IMR-90 (cell line): ENCODE data around the gene CCDC179. TPM values are rescaled to one million over a fixed set of nuclear protein-coding genes. Genes with fewer than 3 reads are reported as not detected.

Experiments
- ATAC-seq: fragments of 200-7000 bp; cut with Tn5 transposase; 2 replicates; pipeline ENCODE4 v1.9.1; 2020; ENCODE audit warnings: low read depth, mild to moderate bottlenecking, moderate library complexity
- BruUV-seq: library from RNA; stranded (reverse); fragments of 400-500 nt; replicated peaks from 2 replicates; lab custom pipeline; 2021; lab: Mats Ljungman, UMichigan
- CTCF ChIA-PET: fragments of 300-600 bp; formaldehyde crosslinking; extraction: SDS; loops from one replicate; lab custom pipeline; 2021; ENCODE audit warnings: antibody characterized with exemption; lab: Yijun Ruan, JAX
- POLR2A ChIA-PET: fragments of 300-600 bp; sonication (Branson Sonifier 250); formaldehyde crosslinking; loops from one replicate; lab custom pipeline; 2022; ENCODE audit warnings: antibody characterized with exemption; ENCODE audit not compliant: unreplicated experiment; lab: Charles Lee
- DNase-seq: peaks from one replicate; pipeline ENCODE4 v3.0.0; 2013
- H2AFZ ChIP-seq: replicated peaks from 2 replicates; pipeline ENCODE3; 2013; ENCODE audit warnings: low read length, mild to moderate bottlenecking; ENCODE audit not compliant: poor library complexity
- H2AK5ac ChIP-seq: 2 replicates; pipeline ENCODE4 v1.6.1; 2013; ENCODE audit warnings: low read depth, low read length, inconsistent platforms
- H2AK9ac ChIP-seq: replicated peaks from 2 replicates; pipeline ENCODE3; 2013; ENCODE audit warnings: mild to moderate bottlenecking, low read depth, low read length, moderate library complexity; ENCODE audit not compliant: poor library complexity
- H2BK120ac ChIP-seq: 2 replicates; pipeline ENCODE4 v1.6.1; 2013; ENCODE audit warnings: low read depth, low read length, inconsistent platforms
- H2BK15ac ChIP-seq: 3 replicates; pipeline ENCODE4 v1.6.1; 2013; ENCODE audit warnings: low read depth, low read length, inconsistent platforms
- H2BK20ac ChIP-seq: 2 replicates; pipeline ENCODE4 v1.6.1; 2013; ENCODE audit warnings: low read depth, mild to moderate bottlenecking, inconsistent platforms, low read length, moderate library complexity
- H2BK5ac ChIP-seq: 2 replicates; pipeline ENCODE4 v1.6.1; 2013; ENCODE audit warnings: mild to moderate bottlenecking, low read depth, low read length, inconsistent platforms; ENCODE audit not compliant: poor library complexity, severe bottlenecking
- H3K14ac ChIP-seq: replicated peaks from 2 replicates; pipeline ENCODE4 v1.6.1; 2013; ENCODE audit warnings: low read depth, low read length, inconsistent platforms
- H3K18ac ChIP-seq: 2 replicates; pipeline ENCODE4 v1.6.1; 2013; ENCODE audit warnings: low read depth, low read length, control low read depth
- H3K23ac ChIP-seq: 2 replicates; pipeline ENCODE4 v1.6.1; 2013; ENCODE audit warnings: low read depth, low read length, inconsistent platforms
- H3K27ac ChIP-seq: 2 replicates; pipeline ENCODE4 v1.5.1; 2013; ENCODE audit warnings: mild to moderate bottlenecking, control low read depth, low read length; ENCODE audit not compliant: insufficient read depth
- H3K27me3 ChIP-seq: 2 replicates; pipeline ENCODE4 v1.6.1; 2013; ENCODE audit warnings: low read length; ENCODE audit not compliant: control insufficient read depth, insufficient read depth
- H3K36me3 ChIP-seq: 2 replicates; pipeline ENCODE4 v1.6.1; 2013; ENCODE audit warnings: low read length, mixed read lengths; ENCODE audit not compliant: control insufficient read depth, insufficient read depth
- H3K4ac ChIP-seq: 2 replicates; pipeline ENCODE4 v1.6.1; 2013; ENCODE audit warnings: low read depth, low read length, inconsistent platforms
- H3K4me1 ChIP-seq: 2 replicates; pipeline ENCODE4 v1.6.1; 2013; ENCODE audit warnings: low read length, mixed read lengths; ENCODE audit not compliant: control insufficient read depth, insufficient read depth
- H3K4me2 ChIP-seq: 2 replicates; pipeline ENCODE4 v1.6.1; 2013; ENCODE audit warnings: low read depth, mild to moderate bottlenecking, control low read depth, low read length, moderate library complexity
- H3K4me3 ChIP-seq: 2 replicates; pipeline ENCODE4 v1.5.1; 2013; ENCODE audit warnings: low read depth, mild to moderate bottlenecking, control low read depth, low read length, moderate library complexity; ENCODE audit not compliant: insufficient read depth
- H3K56ac ChIP-seq: 2 replicates; pipeline ENCODE4 v1.6.1; 2013; ENCODE audit warnings: low read length, inconsistent platforms; ENCODE audit not compliant: insufficient read depth; ENCODE audit errors: extremely low read depth
- H3K79me1 ChIP-seq, 2 experiments: 2 replicates each; pipeline ENCODE4 v1.6.1; 2013; ENCODE audit warnings: low read length in 2 of 2, inconsistent platforms in 1 of 2, low read depth in 1 of 2
- H3K9ac ChIP-seq: 2 replicates; pipeline ENCODE4 v1.6.1; 2013; ENCODE audit warnings: low read depth, low read length, control low read depth
- H3K9me1 ChIP-seq: 2 replicates; pipeline ENCODE4 v1.6.1; 2013; ENCODE audit warnings: low read length, inconsistent platforms; ENCODE audit not compliant: insufficient read depth
- H3K9me3 ChIP-seq: 2 replicates; pipeline ENCODE4 v1.6.1; 2013; ENCODE audit warnings: low read length; ENCODE audit not compliant: control insufficient read depth, insufficient read depth
- H4K20me1 ChIP-seq: 2 replicates; pipeline ENCODE4 v1.6.1; 2013; ENCODE audit warnings: low read length, inconsistent platforms; ENCODE audit not compliant: insufficient read depth
- H4K5ac ChIP-seq: 2 replicates; pipeline ENCODE4 v1.6.1; 2013; ENCODE audit warnings: mild to moderate bottlenecking, low read depth, low read length, control low read depth
- H4K8ac ChIP-seq, 2 experiments: 2 replicates each; pipeline ENCODE4 v1.6.1; 2013; ENCODE audit warnings: low read depth in 2 of 2, low read length in 2 of 2, control low read depth in 1 of 2, inconsistent platforms in 1 of 2
- H4K91ac ChIP-seq: 2 replicates; pipeline ENCODE4 v1.6.1; 2013; ENCODE audit warnings: low read depth, low read length, inconsistent platforms; ENCODE audit not compliant: insufficient read depth
- BHLHE40 ChIP-seq: fragments of 150-350 bp; IDR thresholded peaks from 2 replicates; pipeline ENCODE4 v1.6.1; 2016; ENCODE audit warnings: mild to moderate bottlenecking, low read depth, low read length
- CEBPB ChIP-seq: IDR thresholded peaks from 2 replicates; pipeline ENCODE4 v1.6.1; 2012; ENCODE audit warnings: low read depth, low read length, improper control_type of control experiment
- CHD1 ChIP-seq: IDR thresholded peaks from 2 replicates; pipeline ENCODE4 v1.6.1; 2012; ENCODE audit warnings: low read depth, low read length, improper control_type of control experiment
- FOS ChIP-seq: fragments of 150-350 bp; IDR thresholded peaks from 2 replicates; pipeline ENCODE4 v1.6.1; 2016; ENCODE audit warnings: low read depth, low read length
- MAFK ChIP-seq: IDR thresholded peaks from 2 replicates; pipeline ENCODE4 v1.6.1; 2012; ENCODE audit warnings: low read depth, low read length, improper control_type of control experiment
- MAZ ChIP-seq: IDR thresholded peaks from 2 replicates; pipeline ENCODE4 v1.6.1; 2012; ENCODE audit warnings: low read depth, mild to moderate bottlenecking, low read length, improper control_type of control experiment, moderate library complexity, borderline replicate concordance
- MXI1 ChIP-seq: IDR thresholded peaks from 2 replicates; pipeline ENCODE4 v1.6.1; 2012; ENCODE audit warnings: low read depth, mild to moderate bottlenecking, low read length, moderate library complexity, borderline replicate concordance
- NFE2L2 ChIP-seq: fragments of 150-350 bp; IDR thresholded peaks from 2 replicates; pipeline ENCODE4 v1.6.1; 2016; ENCODE audit warnings: low read depth, mild to moderate bottlenecking, low read length
- RAD21 ChIP-seq: IDR thresholded peaks from 2 replicates; pipeline ENCODE4 v1.6.1; 2012; ENCODE audit warnings: low read length, improper control_type of control experiment
- RCOR1 ChIP-seq: IDR thresholded peaks from 2 replicates; pipeline ENCODE4 v1.6.1; 2012; ENCODE audit warnings: mild to moderate bottlenecking, low read length, improper control_type of control experiment; ENCODE audit not compliant: insufficient replicate concordance
- RFX5 ChIP-seq: IDR thresholded peaks from 2 replicates; pipeline ENCODE4 v1.8.0; 2012; ENCODE audit warnings: low read depth, mild to moderate bottlenecking, low read length, moderate library complexity
- SMC3 ChIP-seq: fragments of 150-350 bp; IDR thresholded peaks from 2 replicates; pipeline ENCODE4 v1.6.1; 2016; ENCODE audit warnings: low read depth, mild to moderate bottlenecking, antibody characterized with exemption, low read length, moderate library complexity
- WGBS, 2 experiments: methylation state at CpG; one replicate each; pipeline versions ENCODE4 v1.1.5 to v1.1.7; 2013; ENCODE audit warnings: missing lambda C conversion rate in 2 of 2; ENCODE audit not compliant: insufficient read length in 1 of 2; ENCODE audit errors: extremely low coverage in 2 of 2; 5-methylcytosine and 5-hydroxymethylcytosine counted together
- dilution Hi-C: fragments of 300-500 bp; cut with HindIII; formaldehyde crosslinking; loops from one replicate; pipeline ENCODE4 v1.14.3; 2018; ENCODE audit warnings: low sequenced_read_pairs; ENCODE audit not compliant: unreplicated experiment
- in situ Hi-C: fragments of 300-500 bp; cut with MboI; formaldehyde crosslinking; loops from 3 replicates; pipeline ENCODE4 v1.14.3; 2019; ENCODE audit warnings: low sequenced_read_pairs, inconsistent platforms, mixed read lengths
- intact Hi-C: fragments of 100-400 bp; cut with micrococcal nuclease; formaldehyde crosslinking; loops from 2 replicates; pipeline ENCODE4 v1.10.0; 2022
- polyA plus RNA-seq, 3 experiments: library from polyadenylated mRNA; depleted of rRNA; stranded (reverse); fragments of >200 nt; gene quantifications; 2 replicates each; pipeline ENCODE4 v1.2.3, GENCODE V29; 2012; ENCODE audit warnings: low replicate concordance in 1 of 3
- total RNA-seq: library from RNA; depleted of rRNA; stranded (reverse); fragments of >200 nt; gene quantifications from 2 replicates; pipeline ENCODE4 v1.2.3, GENCODE V29; 2012
- TF ChIP-seq, protein P1 (sequence below): fragments of 150-350 bp; IDR thresholded peaks from 2 replicates; pipeline ENCODE4 v1.6.1; 2017; ENCODE audit warnings: mild to moderate bottlenecking, antibody characterized with exemption, low read length, low read depth
- TF ChIP-seq, protein P2 (sequence below): conservative IDR thresholded peaks from 2 replicates; pipeline ENCODE4 v1.5.1; 2012; ENCODE audit warnings: mild to moderate bottlenecking, low read depth, low read length, improper control_type of control experiment
- TF ChIP-seq, protein P3 (sequence below): fragments of 150-350 bp; IDR thresholded peaks from 2 replicates; pipeline ENCODE4 v1.6.1; 2016; ENCODE audit warnings: low read depth, mild to moderate bottlenecking, low read length, moderate library complexity, borderline replicate concordance

CCDC179 gene
- total and polyA plus RNA-seq, 2 of the 4 experiments (the other 2 are of a cell fraction) = not detected

DNA sequence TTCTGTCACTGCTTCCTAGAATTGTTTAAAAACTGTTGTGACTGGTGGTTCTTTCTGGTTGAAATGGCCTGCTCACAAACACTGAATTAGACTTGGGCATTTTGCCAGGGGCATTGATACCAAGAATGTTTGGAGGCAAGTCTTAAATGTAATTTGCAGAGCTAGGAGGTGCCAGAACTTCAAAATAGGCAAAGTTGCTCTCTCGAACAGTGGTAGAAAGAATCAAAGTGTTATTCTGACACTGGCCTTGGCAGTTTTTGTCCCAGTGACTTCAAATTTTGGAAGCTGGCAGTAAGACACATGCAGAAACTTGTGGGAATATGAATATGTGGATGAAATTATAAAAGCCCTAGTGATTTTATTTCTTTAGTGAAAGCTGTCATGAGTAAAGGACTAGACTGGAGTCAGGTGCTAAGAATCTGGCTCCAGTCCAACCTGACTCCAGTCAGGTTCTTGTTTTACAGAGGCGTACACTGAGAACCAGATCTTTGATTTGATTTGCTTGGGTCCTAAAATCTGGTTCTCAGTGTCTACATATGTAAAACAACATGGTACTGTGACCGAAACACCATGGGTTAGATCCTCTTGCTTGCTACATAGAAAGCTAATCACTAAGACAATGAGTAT lies 51.6 kb downstream of the CCDC179 start:
- no peak overlapping the region for H2BK20ac ChIP-seq
- CTCF ChIA-PET = no interaction called here
- no peak overlapping the region for H2BK15ac ChIP-seq
- no peak overlapping the region for H2AFZ ChIP-seq
- ATAC-seq (no peak), DNase-seq (no peak)
- no TSS peak for BruUV-seq
- intact Hi-C loops (no loop called here), dilution Hi-C loops (no loop called here), in situ Hi-C loops (no loop called here)
- no peak overlapping the region for H3K23ac ChIP-seq
- no peak overlapping the region for H3K4ac ChIP-seq
- H3K4me3 ChIP-seq = no peak overlapping the region
- H3K18ac ChIP-seq = no peak overlapping the region
- no peak overlapping the region for H2BK120ac ChIP-seq
- no peaks in the 10 kb centered on the region for H3K9me1 ChIP-seq
- H3K4me1 ChIP-seq = no peaks in the 10 kb centered on the region
- no peak overlapping the region for H4K8ac ChIP-seq
- no peak overlapping the region for H3K9ac ChIP-seq
- no peaks in the 10 kb centered on the region for H4K20me1 ChIP-seq
- no peaks in the 10 kb centered on the region for H3K79me1 ChIP-seq
- POLR2A ChIA-PET = no interaction called here
- H4K5ac ChIP-seq = no peak overlapping the region
- H2BK5ac ChIP-seq = no peak overlapping the region
- no peak overlapping the region for H2AK5ac ChIP-seq
- no peak overlapping the region for H3K14ac ChIP-seq
- no CpG with 5 or more reads among the region's 3 CpGs for WGBS, 2 experiments
- no peaks in the 10 kb centered on the region for H3K9me3 ChIP-seq
- no peak overlapping the region for H2AK9ac ChIP-seq
- no peaks in the 10 kb centered on the region; the same call in 1 of the 2 replicates for H3K27me3 ChIP-seq
- H4K91ac ChIP-seq = no peak overlapping the region
- H3K56ac ChIP-seq = no peak overlapping the region
- no peak overlapping the region for H3K4me2 ChIP-seq
- no peak overlapping the region for H3K27ac ChIP-seq
- no peaks in the 10 kb centered on the region for H3K36me3 ChIP-seq
- TF ChIP-seq, protein P1, sequence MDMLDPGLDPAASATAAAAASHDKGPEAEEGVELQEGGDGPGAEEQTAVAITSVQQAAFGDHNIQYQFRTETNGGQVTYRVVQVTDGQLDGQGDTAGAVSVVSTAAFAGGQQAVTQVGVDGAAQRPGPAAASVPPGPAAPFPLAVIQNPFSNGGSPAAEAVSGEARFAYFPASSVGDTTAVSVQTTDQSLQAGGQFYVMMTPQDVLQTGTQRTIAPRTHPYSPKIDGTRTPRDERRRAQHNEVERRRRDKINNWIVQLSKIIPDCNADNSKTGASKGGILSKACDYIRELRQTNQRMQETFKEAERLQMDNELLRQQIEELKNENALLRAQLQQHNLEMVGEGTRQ = no peak
- no peak for TF ChIP-seq MAZ
- no peak for TF ChIP-seq CHD1
- TF ChIP-seq RAD21 = no peak
- TF ChIP-seq RCOR1 = no peak
- TF ChIP-seq NFE2L2 = no peak
- TF ChIP-seq SMC3 = no peak
- no peak for TF ChIP-seq MXI1
- no peak for TF ChIP-seq BHLHE40
- TF ChIP-seq FOS = no peak
- TF ChIP-seq CEBPB = no peak
- TF ChIP-seq, protein P2, sequence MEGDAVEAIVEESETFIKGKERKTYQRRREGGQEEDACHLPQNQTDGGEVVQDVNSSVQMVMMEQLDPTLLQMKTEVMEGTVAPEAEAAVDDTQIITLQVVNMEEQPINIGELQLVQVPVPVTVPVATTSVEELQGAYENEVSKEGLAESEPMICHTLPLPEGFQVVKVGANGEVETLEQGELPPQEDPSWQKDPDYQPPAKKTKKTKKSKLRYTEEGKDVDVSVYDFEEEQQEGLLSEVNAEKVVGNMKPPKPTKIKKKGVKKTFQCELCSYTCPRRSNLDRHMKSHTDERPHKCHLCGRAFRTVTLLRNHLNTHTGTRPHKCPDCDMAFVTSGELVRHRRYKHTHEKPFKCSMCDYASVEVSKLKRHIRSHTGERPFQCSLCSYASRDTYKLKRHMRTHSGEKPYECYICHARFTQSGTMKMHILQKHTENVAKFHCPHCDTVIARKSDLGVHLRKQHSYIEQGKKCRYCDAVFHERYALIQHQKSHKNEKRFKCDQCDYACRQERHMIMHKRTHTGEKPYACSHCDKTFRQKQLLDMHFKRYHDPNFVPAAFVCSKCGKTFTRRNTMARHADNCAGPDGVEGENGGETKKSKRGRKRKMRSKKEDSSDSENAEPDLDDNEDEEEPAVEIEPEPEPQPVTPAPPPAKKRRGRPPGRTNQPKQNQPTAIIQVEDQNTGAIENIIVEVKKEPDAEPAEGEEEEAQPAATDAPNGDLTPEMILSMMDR = no peak
- no peak for TF ChIP-seq MAFK
- TF ChIP-seq, protein P3, sequence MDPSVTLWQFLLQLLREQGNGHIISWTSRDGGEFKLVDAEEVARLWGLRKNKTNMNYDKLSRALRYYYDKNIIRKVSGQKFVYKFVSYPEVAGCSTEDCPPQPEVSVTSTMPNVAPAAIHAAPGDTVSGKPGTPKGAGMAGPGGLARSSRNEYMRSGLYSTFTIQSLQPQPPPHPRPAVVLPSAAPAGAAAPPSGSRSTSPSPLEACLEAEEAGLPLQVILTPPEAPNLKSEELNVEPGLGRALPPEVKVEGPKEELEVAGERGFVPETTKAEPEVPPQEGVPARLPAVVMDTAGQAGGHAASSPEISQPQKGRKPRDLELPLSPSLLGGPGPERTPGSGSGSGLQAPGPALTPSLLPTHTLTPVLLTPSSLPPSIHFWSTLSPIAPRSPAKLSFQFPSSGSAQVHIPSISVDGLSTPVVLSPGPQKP = no peak
- TF ChIP-seq RFX5 = no peak
